B cell (primary cell): ENCODE measurements around the gene AKT3.

Experiments
- EZH2 ChIP-seq: IDR thresholded peaks from 2 replicates; pipeline ENCODE4 v1.6.1; 2012; ENCODE audit warnings: borderline replicate concordance, low read depth, mild to moderate bottlenecking, moderate library complexity, low read length; ENCODE audit not compliant: insufficient read depth, poor library complexity, severe bottlenecking
- TF ChIP-seq, protein P1 (sequence below): fragments of 200-600 bp; IDR thresholded peaks from one replicate; pipeline ENCODE4 v1.8.0; 2022; ENCODE audit warnings: antibody characterized with exemption, mild to moderate bottlenecking

DNA sequence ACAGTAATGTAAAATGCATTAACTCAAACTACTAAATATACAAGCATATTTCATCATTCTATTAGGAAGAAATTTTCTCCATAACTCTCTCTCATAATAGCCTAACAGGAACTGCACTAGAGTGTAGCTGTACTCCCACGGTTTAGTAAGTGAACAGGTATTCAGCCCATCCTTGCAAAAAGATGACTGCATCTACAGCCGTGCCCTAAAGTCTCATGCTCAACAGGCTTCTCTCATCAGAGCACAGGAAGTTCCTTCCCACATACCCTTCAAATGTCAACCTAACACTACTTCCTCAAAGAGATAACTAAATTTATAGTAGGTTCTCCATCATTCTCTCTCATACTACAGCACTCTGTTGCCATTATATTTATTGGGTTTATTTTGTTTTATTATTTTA lies 251.6 kb downstream of the AKT3 start:
- TF ChIP-seq, protein P1, sequence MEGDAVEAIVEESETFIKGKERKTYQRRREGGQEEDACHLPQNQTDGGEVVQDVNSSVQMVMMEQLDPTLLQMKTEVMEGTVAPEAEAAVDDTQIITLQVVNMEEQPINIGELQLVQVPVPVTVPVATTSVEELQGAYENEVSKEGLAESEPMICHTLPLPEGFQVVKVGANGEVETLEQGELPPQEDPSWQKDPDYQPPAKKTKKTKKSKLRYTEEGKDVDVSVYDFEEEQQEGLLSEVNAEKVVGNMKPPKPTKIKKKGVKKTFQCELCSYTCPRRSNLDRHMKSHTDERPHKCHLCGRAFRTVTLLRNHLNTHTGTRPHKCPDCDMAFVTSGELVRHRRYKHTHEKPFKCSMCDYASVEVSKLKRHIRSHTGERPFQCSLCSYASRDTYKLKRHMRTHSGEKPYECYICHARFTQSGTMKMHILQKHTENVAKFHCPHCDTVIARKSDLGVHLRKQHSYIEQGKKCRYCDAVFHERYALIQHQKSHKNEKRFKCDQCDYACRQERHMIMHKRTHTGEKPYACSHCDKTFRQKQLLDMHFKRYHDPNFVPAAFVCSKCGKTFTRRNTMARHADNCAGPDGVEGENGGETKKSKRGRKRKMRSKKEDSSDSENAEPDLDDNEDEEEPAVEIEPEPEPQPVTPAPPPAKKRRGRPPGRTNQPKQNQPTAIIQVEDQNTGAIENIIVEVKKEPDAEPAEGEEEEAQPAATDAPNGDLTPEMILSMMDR, result no peak
- no peak for TF ChIP-seq EZH2
